ENCODE measurements around the gene KCND2. TPM values are rescaled to one million over a fixed set of nuclear protein-coding genes. Genes with fewer than 3 reads are reported as not detected.

Gene KCND2
- total RNA-seq, 1 experiment from 2014 or later = 0.33 TPM

- no peaks in the 10 kb centered on the region for H3K9me3 ChIP-seq (ENCODE audit: low read length)
- H3K4me3 ChIP-seq (ENCODE audit: low read length) = no peak overlapping the region
- no peak for TF ChIP-seq EZH2 (IDR thresholded peaks at IDR 0.05; ENCODE audit: low read length, unreplicated experiment)
- no peaks in the 10 kb centered on the region for H3K4me1 ChIP-seq (ENCODE audit: insufficient read depth, low read length)
- H3K9ac ChIP-seq (ENCODE audit: low read length) = no peak overlapping the region
- ChIA-PET POLR2A (ENCODE audit: unreplicated experiment) (no interaction called here), CTCF (no interaction called here)
- no peaks in the 10 kb centered on the region for H4K20me1 ChIP-seq (ENCODE audit: low read length)
- ATAC-seq (no peak), DNase-seq (no peak)
- H3K36me3 ChIP-seq (ENCODE audit: low read depth, low read length) = no peaks in the 10 kb centered on the region
- no peaks in the 10 kb centered on the region for H3F3A ChIP-seq (ENCODE audit: low read length, unreplicated experiment)
- H3K27me3 ChIP-seq (ENCODE audit: low read length) = no peaks in the 10 kb centered on the region
- no TSS peak for BruUV-seq (replicated peaks)
- H3K4me2 ChIP-seq (ENCODE audit: low read length) = no peak overlapping the region
- no peaks in the 10 kb centered on the region for H3K79me2 ChIP-seq (ENCODE audit: low read length)
- intact Hi-C loops (cut with micrococcal nuclease) = loop anchor here (10.0 kb wide), 1 partner anchor 314 kb away; no protein-coding TSS in a partner anchor
- H3K9me2 ChIP-seq (replicated peaks; ENCODE audit: low read length) = no peaks in the 10 kb centered on the region
- H3K27ac ChIP-seq (ENCODE audit: low read length) = no peak overlapping the region
- no peak overlapping the region for H2AFZ ChIP-seq (ENCODE audit: low read length)
Measured at GRCh38 chr7:120718361-120718760, 445.4 kb downstream of the KCND2 start.

- Histone ChIP-seq H3K4me3 (ENCODE audit: low read length) (no peak overlapping the region), H3K36me3 (ENCODE audit: low read depth, low read length) (no peaks in the 10 kb centered on the region), H3K27me3 (ENCODE audit: low read length) (no peaks in the 10 kb centered on the region), H3F3A (ENCODE audit: low read length, unreplicated experiment) (no peaks in the 10 kb centered on the region), H3K27ac (ENCODE audit: low read length) (no peak overlapping the region), H3K79me2 (ENCODE audit: low read length) (no peaks in the 10 kb centered on the region), H3K9ac (ENCODE audit: low read length) (no peak overlapping the region), H3K9me3 (ENCODE audit: low read length) (no peaks in the 10 kb centered on the region), H3K4me1 (ENCODE audit: insufficient read depth, low read length) (no peaks in the 10 kb centered on the region), H2AFZ (ENCODE audit: low read length) (no peak overlapping the region), H3K9me2 (replicated peaks; ENCODE audit: low read length) (no peaks in the 10 kb centered on the region), H3K4me2 (ENCODE audit: low read length) (no peak overlapping the region), H4K20me1 (ENCODE audit: low read length) (no peaks in the 10 kb centered on the region)
- DNase-seq (no peak), ATAC-seq (no peak)
- ChIA-PET POLR2A (ENCODE audit: unreplicated experiment) (no interaction called here), CTCF (no interaction called here)
- BruUV-seq (replicated peaks) = no TSS peak
- intact Hi-C loops (cut with micrococcal nuclease) = no loop called here
- TF ChIP-seq EZH2phosphoT487 (IDR thresholded peaks at IDR 0.05; ENCODE audit: borderline replicate concordance, low read length) (no peak), CTCF (conservative IDR thresholded peaks at IDR 0.05; ENCODE audit: low read depth, low read length) (no peak), EZH2 (IDR thresholded peaks at IDR 0.05; ENCODE audit: low read length, unreplicated experiment) (no peak)
Measured at GRCh38 chr7:120720317-120720716, 447.3 kb downstream of the KCND2 start.

GRCh38 chr7:120723465-120724385, 450.8 kb downstream of the KCND2 start:
- Histone ChIP-seq H3K4me2 (ENCODE audit: low read length) (no peak overlapping the region), H3K4me3 (ENCODE audit: low read length) (no peak overlapping the region), H3K79me2 (ENCODE audit: low read length) (no peaks in the 10 kb centered on the region), H3K9me3 (ENCODE audit: low read length) (no peaks in the 10 kb centered on the region), H3K9me2 (replicated peaks; ENCODE audit: low read length) (no peaks in the 10 kb centered on the region), H3K9ac (ENCODE audit: low read length) (no peak overlapping the region), H4K20me1 (ENCODE audit: low read length) (no peaks in the 10 kb centered on the region), H3K4me1 (ENCODE audit: insufficient read depth, low read length) (no peaks in the 10 kb centered on the region), H2AFZ (ENCODE audit: low read length) (no peak overlapping the region), H3K36me3 (ENCODE audit: low read depth, low read length) (no peaks in the 10 kb centered on the region), H3K27ac (ENCODE audit: low read length) (no peak overlapping the region), H3F3A (ENCODE audit: low read length, unreplicated experiment) (no peaks in the 10 kb centered on the region), H3K27me3 (ENCODE audit: low read length) (no peaks in the 10 kb centered on the region)
- ChIA-PET POLR2A (ENCODE audit: unreplicated experiment) (no interaction called here), CTCF (no interaction called here)
- TF ChIP-seq EZH2 (IDR thresholded peaks at IDR 0.05; ENCODE audit: low read length, unreplicated experiment) = no peak
- no peak for TF ChIP-seq CTCF (conservative IDR thresholded peaks at IDR 0.05; ENCODE audit: low read depth, low read length)
- TF ChIP-seq EZH2phosphoT487 (IDR thresholded peaks at IDR 0.05; ENCODE audit: borderline replicate concordance, low read length) = no peak
- DNase-seq = no peak
- intact Hi-C loops (cut with micrococcal nuclease) = loop anchor here (2.0 kb wide), 2 partner anchors 789 to 1805 kb away; no protein-coding TSS in a partner anchor
- no TSS peak for BruUV-seq (replicated peaks)
- ATAC-seq = no peak

Measured in PC-3 (cell line).